Measurements from ENCODE around the gene C22orf31.

- TF ChIP-seq ZNF274 (IDR thresholded peaks at IDR 0.05; ENCODE audit: low read depth, low read length) = no peak
- no peak for TF ChIP-seq SUZ12 (IDR thresholded peaks at IDR 0.05; ENCODE audit: extremely low read depth, insufficient read depth, insufficient read length)
Measured at GRCh38 chr22:29078869-29079207, 17.2 kb upstream of the C22orf31 start.

Data from NT2/D1 (cell line).